Mammary epithelial cell (primary cell): ENCODE measurements around the gene NCOR1.

ENCODE experiments used
- EZH2 ChIP-seq: IDR thresholded peaks from 2 replicates; pipeline ENCODE4 v1.6.1; 2012; ENCODE audit warnings: low read length, inconsistent platforms, borderline replicate concordance
- TF ChIP-seq, protein P1 (sequence below), 2 donors: IDR thresholded peaks in 1 of 2; conservative IDR thresholded peaks in 1 of 2; 2 replicates each; pipeline ENCODE4 v1.5.1; 2011 to 2012; ENCODE audit warnings: inconsistent platforms in 2 of 2, low read length in 2 of 2, mild to moderate bottlenecking in 2 of 2, control low read depth in 1 of 2, low read depth in 1 of 2; ENCODE audit not compliant: insufficient read depth in 1 of 2; ENCODE audit errors: extremely low read depth in 1 of 2

- TF ChIP-seq, protein P1, sequence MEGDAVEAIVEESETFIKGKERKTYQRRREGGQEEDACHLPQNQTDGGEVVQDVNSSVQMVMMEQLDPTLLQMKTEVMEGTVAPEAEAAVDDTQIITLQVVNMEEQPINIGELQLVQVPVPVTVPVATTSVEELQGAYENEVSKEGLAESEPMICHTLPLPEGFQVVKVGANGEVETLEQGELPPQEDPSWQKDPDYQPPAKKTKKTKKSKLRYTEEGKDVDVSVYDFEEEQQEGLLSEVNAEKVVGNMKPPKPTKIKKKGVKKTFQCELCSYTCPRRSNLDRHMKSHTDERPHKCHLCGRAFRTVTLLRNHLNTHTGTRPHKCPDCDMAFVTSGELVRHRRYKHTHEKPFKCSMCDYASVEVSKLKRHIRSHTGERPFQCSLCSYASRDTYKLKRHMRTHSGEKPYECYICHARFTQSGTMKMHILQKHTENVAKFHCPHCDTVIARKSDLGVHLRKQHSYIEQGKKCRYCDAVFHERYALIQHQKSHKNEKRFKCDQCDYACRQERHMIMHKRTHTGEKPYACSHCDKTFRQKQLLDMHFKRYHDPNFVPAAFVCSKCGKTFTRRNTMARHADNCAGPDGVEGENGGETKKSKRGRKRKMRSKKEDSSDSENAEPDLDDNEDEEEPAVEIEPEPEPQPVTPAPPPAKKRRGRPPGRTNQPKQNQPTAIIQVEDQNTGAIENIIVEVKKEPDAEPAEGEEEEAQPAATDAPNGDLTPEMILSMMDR (conservative IDR thresholded peaks at IDR 0.05 in 1 of 2, IDR thresholded peaks at IDR 0.05 in 1 of 2; ENCODE audit: extremely low read depth in 1 of 2, insufficient read depth in 1 of 2, low read depth in 1 of 2, low read length in 2 of 2): no peak
- no peak for TF ChIP-seq EZH2
These were observed 111.1 kb downstream of the NCOR1 start for GRCh38 chr17:16104189-16104588.
